Tongue (tissue), 3 donors: ENCODE measurements around the gene DDX51. TPM values are rescaled to one million over a fixed set of nuclear protein-coding genes. Genes with fewer than 3 reads are reported as not detected.
A peak's percentile ranks its signal among the peaks of the same experiment; 100 is the strongest.
"Not testable (repeated sequence)": the region's sequence is repeated elsewhere in the genome, so short reads cannot be mapped to it uniquely, and the experiment has no call there.

ENCODE experiments used
- DNase-seq: peaks from one replicate; pipeline ENCODE4 v3.0.0-alpha.2; 2015
- small RNA-seq: library from RNA; depleted of rRNA; stranded (forward); fragments of <200 nt; gene quantifications from one replicate; pipeline ENCODE3, GENCODE V24; 2014; ENCODE audit warnings: low replicate concordance
- total RNA-seq: library from RNA; depleted of rRNA; stranded (reverse); fragments of >200 nt; gene quantifications from one replicate; pipeline ENCODE4 v1.2.3, GENCODE V29; 2014

DDX51 gene
- total RNA-seq, 1 donor from 2014 or later, result 6.9 TPM

DNA sequence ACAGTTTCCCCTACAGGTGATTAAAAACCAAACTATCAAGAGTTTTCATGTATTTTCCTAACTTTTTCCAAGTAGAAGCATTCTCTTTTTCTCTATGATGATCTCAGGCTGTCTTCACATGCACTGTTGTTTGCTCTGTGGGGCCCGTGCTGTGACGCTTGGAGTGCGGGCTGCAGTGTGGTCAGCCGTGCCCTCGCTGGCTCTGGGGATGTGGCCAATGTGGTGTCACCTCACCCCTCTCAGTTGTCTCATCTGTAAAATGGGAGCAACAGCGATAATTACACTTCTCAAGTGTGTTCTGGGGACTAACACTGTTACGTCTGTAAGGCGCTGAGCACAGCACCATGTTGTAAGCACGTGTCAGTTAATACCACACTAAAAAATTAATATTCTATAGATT is 28.6 kb downstream of the DDX51 start:
- DNase-seq, result no peak

- DNase-seq, result no peak
These were observed 29.5 kb downstream of the DDX51 start for GRCh38 chr12:132114667-132115066.

DNA sequence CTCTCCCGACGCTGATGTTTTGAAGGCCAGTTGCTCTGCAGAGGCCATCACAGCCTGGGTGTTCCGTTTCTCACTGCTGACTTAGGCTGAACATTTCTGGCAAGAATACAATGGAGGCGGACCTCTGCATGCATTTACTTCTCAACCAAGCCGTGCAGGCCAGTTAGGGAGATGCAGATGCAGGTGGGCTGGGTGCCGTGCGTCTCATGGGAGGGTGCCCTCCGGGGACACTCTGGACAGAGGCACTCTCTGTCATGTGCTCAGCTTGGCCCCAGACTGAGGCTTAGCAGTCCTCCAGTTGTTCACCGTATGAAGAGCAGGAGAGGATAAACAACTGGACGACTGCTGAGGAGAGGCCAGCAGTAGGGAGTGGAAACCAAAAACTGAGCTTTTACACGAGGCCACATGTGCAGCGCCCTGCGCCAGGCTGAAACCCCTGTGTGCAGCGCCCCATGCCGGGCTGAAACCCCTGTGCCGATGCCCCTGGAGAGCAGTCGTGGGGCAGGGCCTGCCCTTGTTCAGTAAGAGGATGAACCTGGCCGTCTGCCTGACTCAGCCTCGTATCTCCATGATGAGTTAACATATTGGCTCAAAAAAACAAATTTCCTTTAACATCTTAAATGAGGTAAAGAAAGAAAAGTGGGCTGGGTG is 32.3 kb downstream of the DDX51 start:
- peak; percentile 5 for DNase-seq

DNA sequence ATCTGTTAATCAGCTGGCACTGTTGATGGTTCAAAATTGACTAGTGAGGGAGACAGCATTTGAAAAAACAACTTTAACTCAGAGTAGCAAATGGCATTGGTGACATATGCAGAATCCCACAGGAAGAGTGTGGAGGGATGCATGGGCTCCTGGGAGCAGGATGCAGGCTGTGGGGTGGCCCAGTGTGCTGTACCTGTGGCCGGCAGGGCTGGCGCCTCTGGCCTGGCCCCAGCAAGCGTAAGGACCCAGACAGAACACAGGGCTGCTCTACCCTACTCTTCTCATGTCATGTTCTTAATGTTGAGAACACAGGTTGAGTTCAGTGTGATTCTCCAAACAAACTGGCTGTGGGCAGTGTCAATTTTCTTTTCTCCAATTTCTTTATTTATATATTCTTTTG is 33.4 kb downstream of the DDX51 start:
- DNase-seq, result no peak

DNA sequence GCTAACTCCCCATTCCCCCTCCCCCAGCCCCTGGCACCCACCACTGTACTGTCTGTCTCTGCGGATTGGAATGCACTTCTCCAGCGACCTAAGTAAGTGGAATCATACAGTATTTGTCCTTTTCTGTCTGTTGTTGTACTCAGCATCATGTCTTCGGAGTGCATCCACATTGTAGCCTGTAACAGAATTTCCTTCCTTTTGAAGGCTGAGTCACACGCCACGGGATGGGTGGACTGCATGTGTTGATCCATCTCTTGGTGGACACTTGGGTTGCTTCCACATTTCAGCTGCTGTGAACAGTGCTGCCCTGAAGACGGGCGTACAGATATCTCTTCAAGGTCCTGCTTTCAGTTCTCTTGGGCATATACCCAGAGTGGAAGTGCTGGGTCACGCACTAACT is 34.4 kb downstream of the DDX51 start:
- no peak for DNase-seq

GRCh38 chr12:132108211-132108832 is 35.8 kb downstream of the DDX51 start:
- peak; percentile 3 for DNase-seq

DNA sequence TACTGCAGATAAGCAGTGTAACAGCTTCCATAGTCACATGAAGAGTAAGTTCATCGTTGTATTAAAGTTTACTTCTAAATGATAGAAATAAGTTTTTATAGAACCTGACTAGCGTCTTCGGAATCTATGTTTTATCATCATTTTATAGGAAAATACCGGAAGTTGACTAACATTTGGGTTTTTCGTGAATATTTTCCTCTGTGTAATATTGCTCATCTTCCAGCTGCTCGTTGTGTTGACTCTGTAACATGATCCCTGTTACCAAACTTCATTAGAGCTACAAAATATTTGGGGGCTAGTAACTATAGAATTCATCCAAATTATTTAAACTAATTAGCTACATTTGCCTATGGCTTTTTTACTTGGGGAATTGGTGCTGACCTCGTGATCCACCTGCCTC is 37.2 kb downstream of the DDX51 start:
- no peak for DNase-seq

DNA sequence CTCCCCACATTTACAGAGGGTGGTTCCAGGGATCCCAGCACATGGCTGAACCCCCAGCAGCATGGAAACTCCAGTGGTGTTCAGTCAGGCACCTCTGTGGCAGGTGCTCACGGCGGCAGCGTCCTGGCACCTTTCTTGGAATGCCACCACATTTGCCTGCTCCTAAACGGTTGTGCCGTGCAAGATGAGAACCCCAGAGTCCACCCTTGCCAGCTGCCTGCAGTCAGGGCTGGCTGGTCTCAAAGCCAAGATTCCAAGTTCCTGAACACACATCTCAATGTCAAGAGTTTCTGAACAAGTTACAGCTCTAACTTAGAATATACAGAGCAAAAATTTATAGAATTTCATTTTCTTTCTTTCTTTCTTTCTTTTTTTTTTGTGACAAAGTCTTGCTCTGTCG is 38.7 kb downstream of the DDX51 start:
- DNase-seq, result no peak

- no peak for DNase-seq
These were observed 40.4 kb downstream of the DDX51 start for GRCh38 chr12:132103542-132104308.

DNA sequence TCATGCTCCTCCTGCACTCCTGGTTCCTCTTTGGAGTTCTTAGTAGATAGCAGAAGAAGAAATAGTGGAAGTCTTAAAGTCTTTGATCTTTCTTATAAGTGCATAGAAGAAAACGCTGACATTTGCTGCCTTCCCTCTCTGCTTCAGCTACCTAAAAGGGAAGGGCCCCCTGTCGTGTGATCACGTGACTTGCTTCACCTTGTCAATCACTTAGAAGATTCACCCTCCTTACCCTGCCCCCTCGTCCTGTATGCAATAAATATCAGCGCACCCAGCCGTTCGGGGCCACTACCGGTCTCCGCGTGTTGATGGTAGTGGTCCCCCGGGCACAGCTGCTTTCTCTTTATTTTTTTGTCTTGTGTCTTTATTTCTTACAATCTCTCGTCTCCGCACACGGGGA is 41.0 kb downstream of the DDX51 start:
- DNase-seq, result not testable (repeated sequence)

DNA sequence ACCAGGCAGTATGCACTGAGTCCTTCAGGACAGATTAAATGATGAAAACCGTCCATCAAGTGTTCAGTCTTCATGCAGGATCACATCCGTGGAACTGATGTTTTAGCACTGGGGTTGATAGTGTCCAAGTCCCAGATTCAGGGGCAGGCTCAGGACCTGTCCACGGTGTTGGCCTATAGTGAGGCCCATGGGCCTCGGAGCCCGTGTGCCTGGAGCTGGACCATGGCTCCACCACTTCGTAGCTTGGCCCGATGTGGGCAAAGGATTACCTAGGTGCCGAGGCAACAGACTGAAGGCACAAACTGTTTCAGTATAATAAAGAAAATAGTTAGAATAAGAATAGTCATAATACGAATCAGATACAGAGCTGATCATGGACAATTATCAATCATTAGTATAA is 41.8 kb downstream of the DDX51 start:
- DNase-seq, result no peak

- no peak for DNase-seq
These were observed 43.6 kb downstream of the DDX51 start for GRCh38 chr12:132100306-132101065.

GRCh38 chr12:132099739-132100138 is 44.4 kb downstream of the DDX51 start:
- no peak for DNase-seq

- DNase-seq, result no peak
These were observed 48.4 kb downstream of the DDX51 start for GRCh38 chr12:132095520-132096409.

GRCh38 chr12:132094269-132094891 is 49.7 kb downstream of the DDX51 start:
- no peak for DNase-seq

DNA sequence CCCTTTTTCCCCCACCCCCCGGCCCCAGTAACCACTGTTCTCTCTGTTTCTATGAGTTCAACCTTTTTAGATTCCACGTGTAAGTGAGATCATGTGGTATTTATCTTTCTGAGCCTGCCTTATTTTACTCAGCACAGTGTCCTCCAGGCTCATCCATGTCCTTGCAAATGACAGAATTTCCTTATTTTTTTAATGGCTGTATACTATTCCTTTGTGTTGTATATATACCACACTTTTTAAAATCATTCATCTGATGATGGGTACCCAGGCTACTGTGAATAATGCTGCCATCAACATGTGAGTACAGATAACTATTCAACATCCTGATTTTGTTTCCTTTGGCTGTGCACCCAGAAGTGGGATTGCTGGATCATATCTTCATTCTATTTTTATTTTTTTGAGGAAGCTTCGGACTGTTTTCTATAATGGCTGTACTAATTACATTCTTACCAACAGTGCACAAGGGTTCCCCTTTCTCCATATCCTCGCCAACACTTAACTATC is 54.7 kb downstream of the DDX51 start:
- no peak for DNase-seq

Small RNAs within 50 kb of the gene (small RNA-seq; reads per million reads assigned to genes)
- not detected for gene AC138466.3

Other genes starting within 250 kb of the DDX51 start
- gene ULK1, start 249.7 kb downstream of the DDX51 start, total RNA-seq, result 15.6 TPM
- gene PUS1, start 215.0 kb downstream of the DDX51 start, total RNA-seq, result 10.1 TPM
- 20.3 TPM for gene EP400, start 194.4 kb downstream of the DDX51 start, total RNA-seq
- gene NOC4L, start 138 bp upstream of the DDX51 start, total RNA-seq, result 5.0 TPM
- 0.92 TPM for gene GALNT9, start 185.3 kb upstream of the DDX51 start, total RNA-seq